ENCODE results near the gene GRID2. TPM values are rescaled to one million over a fixed set of nuclear protein-coding genes. Genes with fewer than 3 reads are reported as not detected.

GRID2 gene
- total and polyA plus RNA-seq, 2 of the 4 experiments (the other 2 are of a cell fraction): under 0.01 TPM; not detected in 1

GRCh38 chr4:93289241-93289640 is 985.5 kb downstream of the GRID2 start:
- Histone ChIP-seq H3K56ac (ENCODE audit: extremely low read depth, insufficient read depth, low read length) (no peak overlapping the region), H2BK15ac (ENCODE audit: low read depth, low read length) (no peak overlapping the region), H3K79me1 (ENCODE audit: low read depth in 1 of 2, low read length in 2 of 2) (no peaks in the 10 kb centered on the region), H3K27me3 (ENCODE audit: control insufficient read depth, insufficient read depth, low read length) (peaks cover 1% of the 10 kb centered on the region; the same call in 1 of the 2 replicates), H4K5ac (ENCODE audit: low read depth, low read length) (no peak overlapping the region), H2BK5ac (ENCODE audit: low read depth, low read length, poor library complexity, severe bottlenecking) (no peak overlapping the region), H3K4me2 (ENCODE audit: low read depth, low read length) (no peak overlapping the region), H4K8ac (ENCODE audit: low read depth in 2 of 2, low read length in 2 of 2) (no peak overlapping the region), H3K9me1 (ENCODE audit: insufficient read depth, low read length) (no peaks in the 10 kb centered on the region), H2AK5ac (ENCODE audit: low read depth, low read length) (no peak overlapping the region), H3K36me3 (ENCODE audit: control insufficient read depth, insufficient read depth, low read length) (no peaks in the 10 kb centered on the region), H3K4me3 (ENCODE audit: insufficient read depth, low read depth, low read length) (no peak overlapping the region), H3K18ac (ENCODE audit: low read depth, low read length) (no peak overlapping the region), H3K4ac (ENCODE audit: low read depth, low read length) (no peak overlapping the region), H2BK120ac (ENCODE audit: low read depth, low read length) (no peak overlapping the region), H2AK9ac (replicated peaks; ENCODE audit: low read depth, low read length, poor library complexity) (no peak overlapping the region), H2BK20ac (ENCODE audit: low read depth, low read length) (no peak overlapping the region), H3K23ac (ENCODE audit: low read depth, low read length) (no peak overlapping the region), H2AFZ (replicated peaks; ENCODE audit: low read length, poor library complexity) (no peak overlapping the region), H3K9me3 (ENCODE audit: control insufficient read depth, insufficient read depth, low read length) (no peaks in the 10 kb centered on the region), H4K20me1 (ENCODE audit: insufficient read depth, low read length) (no peaks in the 10 kb centered on the region), H3K14ac (replicated peaks; ENCODE audit: low read depth, low read length) (no peak overlapping the region), H4K91ac (ENCODE audit: insufficient read depth, low read depth, low read length) (no peak overlapping the region), H3K4me1 (ENCODE audit: control insufficient read depth, insufficient read depth, low read length) (no peaks in the 10 kb centered on the region), H3K9ac (ENCODE audit: low read depth, low read length) (no peak overlapping the region), H3K27ac (ENCODE audit: insufficient read depth, low read length) (no peak overlapping the region)
- in situ Hi-C loops (cut with MboI; ENCODE audit: low sequenced_read_pairs) (no loop called here), dilution Hi-C loops (cut with HindIII; ENCODE audit: low sequenced_read_pairs, unreplicated experiment) (no loop called here), intact Hi-C loops (cut with micrococcal nuclease) (no loop called here)
- DNase-seq (no peak), ATAC-seq (ENCODE audit: low read depth) (no peak)
- CTCF ChIA-PET: interaction anchor here (1.4 kb wide), 1 partner anchor 15 kb away, joined by 3 read pairs; no protein-coding TSS in a partner anchor
- TF ChIP-seq USF2 (IDR thresholded peaks at IDR 0.05; ENCODE audit: low read depth, low read length): no peak
- TF ChIP-seq POLR2A (IDR thresholded peaks at IDR 0.05; ENCODE audit: low read depth, low read length): no peak
- no peak for TF ChIP-seq RFX5 (IDR thresholded peaks at IDR 0.05; ENCODE audit: low read depth, low read length)
- TF ChIP-seq CHD1 (IDR thresholded peaks at IDR 0.05; ENCODE audit: low read depth, low read length): no peak
- no peak for TF ChIP-seq RAD21 (IDR thresholded peaks at IDR 0.05; ENCODE audit: low read length)
- TF ChIP-seq FOS (IDR thresholded peaks at IDR 0.05; ENCODE audit: low read depth, low read length): no peak
- TF ChIP-seq SMC3 (IDR thresholded peaks at IDR 0.05; ENCODE audit: low read depth, low read length): no peak
- no peak for TF ChIP-seq MAZ (IDR thresholded peaks at IDR 0.05; ENCODE audit: borderline replicate concordance, low read depth, low read length)
- TF ChIP-seq, protein P1, sequence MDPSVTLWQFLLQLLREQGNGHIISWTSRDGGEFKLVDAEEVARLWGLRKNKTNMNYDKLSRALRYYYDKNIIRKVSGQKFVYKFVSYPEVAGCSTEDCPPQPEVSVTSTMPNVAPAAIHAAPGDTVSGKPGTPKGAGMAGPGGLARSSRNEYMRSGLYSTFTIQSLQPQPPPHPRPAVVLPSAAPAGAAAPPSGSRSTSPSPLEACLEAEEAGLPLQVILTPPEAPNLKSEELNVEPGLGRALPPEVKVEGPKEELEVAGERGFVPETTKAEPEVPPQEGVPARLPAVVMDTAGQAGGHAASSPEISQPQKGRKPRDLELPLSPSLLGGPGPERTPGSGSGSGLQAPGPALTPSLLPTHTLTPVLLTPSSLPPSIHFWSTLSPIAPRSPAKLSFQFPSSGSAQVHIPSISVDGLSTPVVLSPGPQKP (IDR thresholded peaks at IDR 0.05; ENCODE audit: borderline replicate concordance, low read depth, low read length): no peak
- no TSS peak for BruUV-seq (replicated peaks)
- no CpG with 5 or more reads among the region's 2 CpGs for WGBS, 2 experiments (ENCODE audit: extremely low coverage in 2 of 2, insufficient read length in 1 of 2)
- POLR2A ChIA-PET (ENCODE audit: unreplicated experiment): no interaction called here
